SU-DHL-6 (cell line): ENCODE results near the gene TMEM14A.

Source experiments
- H2AFZ ChIP-seq: fragments of 200-600 bp; sonication (generic); 2 replicates; pipeline ENCODE4 v1.6.1; 2014; ENCODE audit warnings: low read depth, mild to moderate bottlenecking, moderate library complexity, mixed read lengths, antibody characterized with exemption, low read length; ENCODE audit not compliant: severe bottlenecking
- H3F3A ChIP-seq: fragments of 200-600 bp; shearing (Covaris generic); 2 replicates; pipeline ENCODE4 v1.6.0; 2016; ENCODE audit warnings: antibody characterized with exemption, mild to moderate bottlenecking; ENCODE audit not compliant: insufficient read depth
- H3K27ac ChIP-seq: fragments of 200-600 bp; sonication (generic); 2 replicates; pipeline ENCODE4 v1.5.1; 2016; ENCODE audit warnings: low read depth, mild to moderate bottlenecking, low read length, moderate library complexity, mixed read lengths
- H3K27me3 ChIP-seq: fragments of 200-600 bp; sonication (generic), shearing (Covaris generic); 2 replicates; pipeline ENCODE4 v1.6.0; 2014; ENCODE audit warnings: mild to moderate bottlenecking, low read length
- H3K36me3 ChIP-seq: fragments of 200-600 bp; sonication (generic); 2 replicates; pipeline ENCODE4 v1.6.1; 2014; ENCODE audit warnings: mild to moderate bottlenecking, low read length, mixed read lengths
- H3K4me2 ChIP-seq: fragments of 300-600, 200-600 bp; shearing (Covaris generic), sonication (generic); 2 replicates; pipeline ENCODE4 v1.6.0; 2014; ENCODE audit warnings: low read length, low read depth, mild to moderate bottlenecking; ENCODE audit not compliant: poor library complexity, severe bottlenecking
- H3K4me3 ChIP-seq: fragments of 200-600 bp; sonication (generic); 2 replicates; pipeline ENCODE4 v1.5.1; 2014; ENCODE audit warnings: antibody characterized with exemption, low read length, mild to moderate bottlenecking, mixed read lengths; ENCODE audit not compliant: insufficient read depth, poor library complexity, severe bottlenecking
- H3K79me2 ChIP-seq: fragments of 200-600 bp; sonication (generic); 2 replicates; pipeline ENCODE4 v1.6.1; 2014; ENCODE audit warnings: mild to moderate bottlenecking, low read length, moderate library complexity; ENCODE audit not compliant: insufficient read depth
- H3K9ac ChIP-seq: fragments of 200-600 bp; sonication (generic); 2 replicates; pipeline ENCODE4 v1.7.0; 2014; ENCODE audit warnings: mild to moderate bottlenecking, low read length
- H3K9me2 ChIP-seq: fragments of 200-600 bp; sonication (generic); replicated peaks from 2 replicates; pipeline ENCODE4 v1.6.1; 2014; ENCODE audit warnings: low read length; ENCODE audit not compliant: insufficient read depth
- H3K9me3 ChIP-seq: fragments of 200-600 bp; sonication (generic); 2 replicates; pipeline ENCODE4 v1.6.1; 2014; ENCODE audit warnings: low read length, mixed read lengths; ENCODE audit not compliant: insufficient read depth
- H4K20me1 ChIP-seq: fragments of 200-600 bp; sonication (generic); 2 replicates; pipeline ENCODE4 v1.6.1; 2014; ENCODE audit warnings: low read depth, mild to moderate bottlenecking, antibody characterized with exemption, low read length, moderate library complexity, mixed read lengths
- CTCF ChIP-seq: fragments of 200-600 bp; sonication (generic); IDR thresholded peaks from one replicate; pipeline ENCODE4 v1.5.1; 2017; ENCODE audit warnings: antibody characterized with exemption, mild to moderate bottlenecking, low read length, moderate library complexity; ENCODE audit not compliant: insufficient read depth, poor library complexity, severe bottlenecking
- EZH2phosphoT487 ChIP-seq: fragments of 200-600 bp; sonication (generic), shearing (Covaris generic); conservative IDR thresholded peaks from 2 replicates; pipeline ENCODE4 v1.6.1; 2018; ENCODE audit warnings: mild to moderate bottlenecking, antibody characterized with exemption, low read length, moderate library complexity, mixed read lengths

Gene TMEM14A

GRCh38 chr6:52642368-52642767 is 28.5 kb upstream of the TMEM14A start:
- H2AFZ ChIP-seq, result no peak overlapping the region
- H3K27me3 ChIP-seq, result no peaks in the 10 kb centered on the region
- no peaks in the 10 kb centered on the region for H3K79me2 ChIP-seq
- no peak overlapping the region for H3K4me2 ChIP-seq
- no peak for TF ChIP-seq EZH2phosphoT487
- TF ChIP-seq CTCF, result no peak
- H3K36me3 ChIP-seq, result no peaks in the 10 kb centered on the region
- no peak overlapping the region for H3K27ac ChIP-seq
- no peak overlapping the region for H3K9ac ChIP-seq
- no peaks in the 10 kb centered on the region for H3F3A ChIP-seq
- no peaks in the 10 kb centered on the region for H3K9me3 ChIP-seq
- H3K9me2 ChIP-seq, result no peaks in the 10 kb centered on the region
- H3K4me3 ChIP-seq, result no peak overlapping the region
- H4K20me1 ChIP-seq, result no peaks in the 10 kb centered on the region

GRCh38 chr6:52643158-52643557 is 27.8 kb upstream of the TMEM14A start:
- TF ChIP-seq CTCF (no peak), EZH2phosphoT487 (no peak)
- no peaks in the 10 kb centered on the region for H4K20me1 ChIP-seq
- no peaks in the 10 kb centered on the region for H3K36me3 ChIP-seq
- H3K27me3 ChIP-seq, result no peaks in the 10 kb centered on the region
- no peak overlapping the region for H3K27ac ChIP-seq
- H3K4me2 ChIP-seq, result no peak overlapping the region
- H2AFZ ChIP-seq, result no peak overlapping the region
- no peaks in the 10 kb centered on the region for H3K9me3 ChIP-seq
- no peaks in the 10 kb centered on the region for H3K9me2 ChIP-seq
- H3K9ac ChIP-seq, result no peak overlapping the region
- H3K4me3 ChIP-seq, result no peak overlapping the region
- no peaks in the 10 kb centered on the region for H3K79me2 ChIP-seq
- no peaks in the 10 kb centered on the region for H3F3A ChIP-seq

GRCh38 chr6:52644253-52644652 is 26.7 kb upstream of the TMEM14A start:
- Histone ChIP-seq H3K36me3 (no peaks in the 10 kb centered on the region), H3K4me2 (no peak overlapping the region)

More at GRCh38 chr6:52644253-52644652, 26.7 kb upstream of the TMEM14A start:
- Histone ChIP-seq H3K9me2 (no peaks in the 10 kb centered on the region), H2AFZ (no peak overlapping the region), H3K27ac (no peak overlapping the region), H3K27me3 (no peaks in the 10 kb centered on the region), H3F3A (no peaks in the 10 kb centered on the region), H4K20me1 (no peaks in the 10 kb centered on the region), H3K9me3 (no peaks in the 10 kb centered on the region), H3K9ac (no peak overlapping the region), H3K79me2 (no peaks in the 10 kb centered on the region), H3K4me3 (no peak overlapping the region)
- TF ChIP-seq EZH2phosphoT487 (no peak), CTCF (no peak)
